ENCODE data around the gene ASTN2.
"Not testable (repeated sequence)": the region's sequence is repeated elsewhere in the genome, so short reads cannot be mapped to it uniquely, and the experiment has no call there.

Gene ASTN2

GRCh38 chr9:116693233-116693731 is 721.6 kb downstream of the ASTN2 start:
- Histone ChIP-seq H2BK120ac (ENCODE audit: low read depth, low read length) (no peak overlapping the region), H2AK5ac (ENCODE audit: low read depth, low read length) (no peak overlapping the region), H2AFZ (ENCODE audit: low read length) (no peak overlapping the region), H3K23ac (ENCODE audit: low read depth, low read length, poor library complexity) (no peak overlapping the region), H3K14ac (ENCODE audit: low read length) (no peak overlapping the region), H3K4me1 (ENCODE audit: control insufficient read depth in 2 of 2, insufficient read depth in 1 of 2, low read depth in 1 of 2, low read length in 2 of 2) (no peaks in the 10 kb centered on the region), H4K8ac (ENCODE audit: low read depth, low read length) (no peak overlapping the region), H3K79me1 (ENCODE audit: low read depth, low read length) (no peaks in the 10 kb centered on the region), H4K91ac (ENCODE audit: low read depth, low read length, poor library complexity) (no peak overlapping the region), H3K27ac (replicated peaks; ENCODE audit: low read length) (no peak overlapping the region), H3K4me3 (ENCODE audit: low read length in 2 of 2) (no peak overlapping the region), H2BK5ac (ENCODE audit: low read length) (no peak overlapping the region), H3K9me3 (replicated peaks in 1 of 2; ENCODE audit: control insufficient read depth in 2 of 2, insufficient read depth in 1 of 2, low read depth in 1 of 2, low read length in 2 of 2) (peaks cover 0 to 2% of the 10 kb centered on the region in 2 donors), H3K4ac (ENCODE audit: low read length) (no peak overlapping the region), H3K36me3 (replicated peaks in 1 of 2; ENCODE audit: control insufficient read depth in 2 of 2, insufficient read depth in 2 of 2, low read length in 2 of 2) (peaks cover 8 to 28% of the 10 kb centered on the region in 2 donors), H3K27me3 (ENCODE audit: control insufficient read depth in 3 of 3, insufficient read depth in 3 of 3, low read depth in 1 of 3, low read length in 3 of 3) (no peaks in the 10 kb centered on the region), H3K9ac (ENCODE audit: low read depth, low read length, poor library complexity) (no peak overlapping the region), H2BK12ac (ENCODE audit: low read length) (no peak overlapping the region), H2BK15ac (ENCODE audit: low read length) (no peak overlapping the region), H3K18ac (ENCODE audit: low read length) (no peak overlapping the region), H3K4me2 (ENCODE audit: insufficient read depth, low read length, poor library complexity, severe bottlenecking) (no peak overlapping the region)
- DNase-seq (ENCODE audit: low spot score): no peak
- WGBS, 2 donors (ENCODE audit: extremely low coverage in 2 of 2, insufficient read length in 2 of 2, insufficient replicate concordance in 1 of 2): no CpG with 5 or more reads among the region's 2 CpGs

DNA sequence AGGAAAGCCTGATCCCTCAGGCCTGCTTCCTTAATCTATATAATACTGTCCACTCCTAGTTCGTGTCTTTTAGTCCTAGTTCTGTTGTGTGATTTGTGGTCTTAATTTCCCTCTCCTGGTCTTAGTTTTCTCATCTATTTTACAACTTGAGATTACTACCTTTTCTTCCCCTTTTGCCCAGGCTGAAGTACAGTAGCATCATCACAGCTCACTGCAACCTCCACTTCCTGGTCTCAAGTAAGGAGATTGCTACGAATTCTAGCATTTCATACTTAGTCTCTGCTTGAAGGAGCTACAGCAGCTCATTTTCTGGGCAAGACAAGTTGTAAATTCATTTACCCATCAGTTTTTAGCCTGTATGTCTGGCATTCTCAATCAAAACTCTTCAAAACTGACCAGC is 722.2 kb downstream of the ASTN2 start:
- H4K8ac ChIP-seq (ENCODE audit: low read depth, low read length): no peak overlapping the region
- H3K4me2 ChIP-seq (ENCODE audit: insufficient read depth, low read length, poor library complexity, severe bottlenecking): no peak overlapping the region
- peaks cover 1 to 22% of the 10 kb centered on the region in 2 donors for H3K36me3 ChIP-seq (replicated peaks in 1 of 2; ENCODE audit: control insufficient read depth in 2 of 2, insufficient read depth in 2 of 2, low read length in 2 of 2)
- no peak overlapping the region for H4K91ac ChIP-seq (ENCODE audit: low read depth, low read length, poor library complexity)
- no peak overlapping the region for H2AK5ac ChIP-seq (ENCODE audit: low read depth, low read length)
- H3K9me3 ChIP-seq (replicated peaks in 1 of 2; ENCODE audit: control insufficient read depth in 2 of 2, insufficient read depth in 1 of 2, low read depth in 1 of 2, low read length in 2 of 2): no peaks in the 10 kb centered on the region
- H3K27ac ChIP-seq (replicated peaks; ENCODE audit: low read length): no peak overlapping the region
- no CpG with 5 or more reads among the region's 2 CpGs for WGBS, 2 donors (ENCODE audit: extremely low coverage in 2 of 2, insufficient read length in 2 of 2, insufficient replicate concordance in 1 of 2)
- no peak overlapping the region for H2BK12ac ChIP-seq (ENCODE audit: low read length)
- H2BK120ac ChIP-seq (ENCODE audit: low read depth, low read length): no peak overlapping the region
- H3K4ac ChIP-seq (ENCODE audit: low read length): no peak overlapping the region
- H3K9ac ChIP-seq (ENCODE audit: low read depth, low read length, poor library complexity): no peak overlapping the region
- no peak overlapping the region for H2AFZ ChIP-seq (ENCODE audit: low read length)
- H3K18ac ChIP-seq (ENCODE audit: low read length): no peak overlapping the region
- H3K4me1 ChIP-seq (ENCODE audit: control insufficient read depth in 2 of 2, insufficient read depth in 1 of 2, low read depth in 1 of 2, low read length in 2 of 2): peaks cover 0 to 4% of the 10 kb centered on the region in 2 donors
- H3K79me1 ChIP-seq (ENCODE audit: low read depth, low read length): no peaks in the 10 kb centered on the region
- no peak overlapping the region for H3K4me3 ChIP-seq (ENCODE audit: low read length in 2 of 2)
- no peak overlapping the region for H2BK15ac ChIP-seq (ENCODE audit: low read length)
- DNase-seq (ENCODE audit: low spot score): no peak
- no peak overlapping the region for H2BK5ac ChIP-seq (ENCODE audit: low read length)
- no peak overlapping the region for H3K23ac ChIP-seq (ENCODE audit: low read depth, low read length, poor library complexity)
- H3K27me3 ChIP-seq (ENCODE audit: control insufficient read depth in 3 of 3, insufficient read depth in 3 of 3, low read depth in 1 of 3, low read length in 3 of 3): no peaks in the 10 kb centered on the region
- no peak overlapping the region for H3K14ac ChIP-seq (ENCODE audit: low read length)

- peaks cover 0 to 6% of the 10 kb centered on the region in 2 donors for H3K4me1 ChIP-seq (ENCODE audit: control insufficient read depth in 2 of 2, insufficient read depth in 1 of 2, low read depth in 1 of 2, low read length in 2 of 2)
These were observed 723.2 kb downstream of the ASTN2 start for GRCh38 chr9:116691607-116692006.

DNA sequence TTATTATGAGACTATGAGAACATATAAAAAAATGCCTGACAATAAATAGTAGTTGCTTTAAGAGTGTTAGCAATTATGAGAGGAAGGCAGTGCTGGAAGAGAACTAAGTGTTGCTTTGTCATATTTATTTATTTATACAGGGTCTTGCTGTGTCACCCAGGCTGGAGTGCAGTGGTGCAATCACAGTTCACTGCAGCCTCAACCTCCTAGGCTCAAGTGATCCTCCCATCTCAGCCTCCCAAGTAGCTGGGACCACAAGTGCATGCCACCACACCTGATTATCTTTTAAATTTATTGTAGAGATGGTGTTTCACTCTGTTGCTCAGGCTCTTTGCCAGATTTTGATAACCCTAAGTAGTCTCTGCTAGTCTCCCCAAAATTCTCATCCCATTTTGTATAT is 724.1 kb downstream of the ASTN2 start:
- not testable (repeated sequence) for H3K27me3 ChIP-seq (ENCODE audit: control insufficient read depth in 3 of 3, insufficient read depth in 3 of 3, low read depth in 1 of 3, low read length in 3 of 3); H3K18ac ChIP-seq (ENCODE audit: low read length); H2BK15ac ChIP-seq (ENCODE audit: low read length); DNase-seq (ENCODE audit: low spot score); H3K23ac ChIP-seq (ENCODE audit: low read depth, low read length, poor library complexity); H4K8ac ChIP-seq (ENCODE audit: low read depth, low read length); H4K91ac ChIP-seq (ENCODE audit: low read depth, low read length, poor library complexity); H3K79me1 ChIP-seq (ENCODE audit: low read depth, low read length); H2BK12ac ChIP-seq (ENCODE audit: low read length); H3K14ac ChIP-seq (ENCODE audit: low read length); H2AFZ ChIP-seq (ENCODE audit: low read length); H3K9me3 ChIP-seq (replicated peaks in 1 of 2; ENCODE audit: control insufficient read depth in 2 of 2, insufficient read depth in 1 of 2, low read depth in 1 of 2, low read length in 2 of 2); H3K4me3 ChIP-seq (ENCODE audit: low read length in 2 of 2); H3K27ac ChIP-seq (replicated peaks; ENCODE audit: low read length); H2AK5ac ChIP-seq (ENCODE audit: low read depth, low read length); H3K9ac ChIP-seq (ENCODE audit: low read depth, low read length, poor library complexity); H3K4me2 ChIP-seq (ENCODE audit: insufficient read depth, low read length, poor library complexity, severe bottlenecking); H2BK5ac ChIP-seq (ENCODE audit: low read length); H3K4ac ChIP-seq (ENCODE audit: low read length); H2BK120ac ChIP-seq (ENCODE audit: low read depth, low read length); H3K4me1 ChIP-seq (ENCODE audit: control insufficient read depth in 2 of 2, insufficient read depth in 1 of 2, low read depth in 1 of 2, low read length in 2 of 2)
- peaks cover 0 to 11% of the 10 kb centered on the region in 2 donors for H3K36me3 ChIP-seq (replicated peaks in 1 of 2; ENCODE audit: control insufficient read depth in 2 of 2, insufficient read depth in 2 of 2, low read length in 2 of 2)

More at GRCh38 chr9:116691607-116692006, 723.2 kb downstream of the ASTN2 start:
- Histone ChIP-seq H3K4me2 (ENCODE audit: insufficient read depth, low read length, poor library complexity, severe bottlenecking) (no peak overlapping the region), H3K18ac (ENCODE audit: low read length) (no peak overlapping the region), H3K23ac (ENCODE audit: low read depth, low read length, poor library complexity) (no peak overlapping the region), H3K4ac (ENCODE audit: low read length) (no peak overlapping the region), H2BK5ac (ENCODE audit: low read length) (no peak overlapping the region), H3K14ac (ENCODE audit: low read length) (no peak overlapping the region), H2AFZ (ENCODE audit: low read length) (no peak overlapping the region), H3K27me3 (ENCODE audit: control insufficient read depth in 3 of 3, insufficient read depth in 3 of 3, low read depth in 1 of 3, low read length in 3 of 3) (no peaks in the 10 kb centered on the region), H4K91ac (ENCODE audit: low read depth, low read length, poor library complexity) (no peak overlapping the region), H2AK5ac (ENCODE audit: low read depth, low read length) (no peak overlapping the region), H3K9me3 (replicated peaks in 1 of 2; ENCODE audit: control insufficient read depth in 2 of 2, insufficient read depth in 1 of 2, low read depth in 1 of 2, low read length in 2 of 2) (no peaks in the 10 kb centered on the region), H2BK15ac (ENCODE audit: low read length) (no peak overlapping the region), H3K79me1 (ENCODE audit: low read depth, low read length) (no peaks in the 10 kb centered on the region), H4K8ac (ENCODE audit: low read depth, low read length) (no peak overlapping the region), H3K9ac (ENCODE audit: low read depth, low read length, poor library complexity) (no peak overlapping the region), H2BK120ac (ENCODE audit: low read depth, low read length) (no peak overlapping the region), H3K27ac (replicated peaks; ENCODE audit: low read length) (no peak overlapping the region), H3K36me3 (replicated peaks in 1 of 2; ENCODE audit: control insufficient read depth in 2 of 2, insufficient read depth in 2 of 2, low read length in 2 of 2) (peaks cover 0 to 12% of the 10 kb centered on the region in 2 donors), H3K4me3 (ENCODE audit: low read length in 2 of 2) (no peak overlapping the region), H2BK12ac (ENCODE audit: low read length) (no peak overlapping the region)
- DNase-seq (ENCODE audit: low spot score): no peak
- WGBS, 2 donors (ENCODE audit: extremely low coverage in 2 of 2, insufficient read length in 2 of 2, insufficient replicate concordance in 1 of 2): no CpG with 5 or more reads among the region's 3 CpGs
